Prostate gland (tissue), 2 donors: Measurements from ENCODE around the gene PXN.

Experiments used
- POLR2AphosphoS5 ChIP-seq: sonication (generic); formaldehyde crosslinking; IDR thresholded peaks from one replicate; pipeline ENCODE4 v1.6.1; 2017; ENCODE audit warnings: antibody characterized with exemption
- TF ChIP-seq, protein P1 (sequence below), 4 experiments: fragments of 200-600 bp in 2 of 4; fragments of 450-650 bp in 2 of 4; sonication (generic) in 2 of 4; IDR thresholded peaks; 1 replicate in 3 of 4; 2 replicates in 1 of 4; pipeline ENCODE4 v1.5.1; 2016 to 2019; ENCODE audit warnings: antibody characterized with exemption in 4 of 4, mild to moderate bottlenecking in 2 of 4, moderate library complexity in 2 of 4

DNA sequence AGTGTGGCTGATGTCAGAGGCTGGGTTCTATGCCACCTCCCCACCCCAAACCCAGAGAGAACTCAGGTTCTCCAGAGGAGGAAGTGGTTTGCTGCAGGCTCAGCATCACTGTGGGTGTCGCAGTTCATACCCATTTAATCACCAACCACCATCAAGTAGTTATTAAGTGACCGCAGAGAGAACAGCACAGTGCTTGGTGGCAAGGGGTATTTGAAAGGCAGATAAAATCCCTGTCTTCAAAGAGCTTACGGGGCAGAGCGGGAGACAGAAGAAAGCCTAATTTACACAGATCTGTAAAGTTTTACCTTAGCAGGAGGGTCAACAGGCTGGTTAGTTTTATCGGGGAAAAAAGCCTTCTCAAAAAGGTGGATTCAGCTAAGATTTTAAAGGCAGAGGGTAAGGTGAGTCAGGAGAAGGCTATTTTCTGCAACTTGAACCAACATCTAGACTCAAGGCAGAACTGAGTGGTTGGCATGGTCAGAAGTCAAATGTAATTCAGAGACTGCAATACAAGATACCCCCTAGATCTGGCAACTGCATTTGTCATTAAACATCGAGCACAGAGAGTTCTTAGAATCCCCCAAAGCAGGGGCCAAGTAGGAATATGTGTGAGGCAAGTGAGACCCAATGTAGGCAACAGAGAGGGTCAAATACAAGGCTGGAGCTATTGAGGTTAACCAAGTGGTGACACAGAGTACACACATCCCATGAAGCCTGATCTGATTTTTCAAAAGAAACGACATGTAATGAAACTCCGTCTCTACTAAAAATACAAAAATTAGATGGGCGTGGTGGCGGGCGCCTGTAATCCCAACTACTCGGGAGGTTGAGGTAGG, 13.2 kb downstream of the PXN start:
- no peak for TF ChIP-seq POLR2AphosphoS5
- TF ChIP-seq, protein P1, sequence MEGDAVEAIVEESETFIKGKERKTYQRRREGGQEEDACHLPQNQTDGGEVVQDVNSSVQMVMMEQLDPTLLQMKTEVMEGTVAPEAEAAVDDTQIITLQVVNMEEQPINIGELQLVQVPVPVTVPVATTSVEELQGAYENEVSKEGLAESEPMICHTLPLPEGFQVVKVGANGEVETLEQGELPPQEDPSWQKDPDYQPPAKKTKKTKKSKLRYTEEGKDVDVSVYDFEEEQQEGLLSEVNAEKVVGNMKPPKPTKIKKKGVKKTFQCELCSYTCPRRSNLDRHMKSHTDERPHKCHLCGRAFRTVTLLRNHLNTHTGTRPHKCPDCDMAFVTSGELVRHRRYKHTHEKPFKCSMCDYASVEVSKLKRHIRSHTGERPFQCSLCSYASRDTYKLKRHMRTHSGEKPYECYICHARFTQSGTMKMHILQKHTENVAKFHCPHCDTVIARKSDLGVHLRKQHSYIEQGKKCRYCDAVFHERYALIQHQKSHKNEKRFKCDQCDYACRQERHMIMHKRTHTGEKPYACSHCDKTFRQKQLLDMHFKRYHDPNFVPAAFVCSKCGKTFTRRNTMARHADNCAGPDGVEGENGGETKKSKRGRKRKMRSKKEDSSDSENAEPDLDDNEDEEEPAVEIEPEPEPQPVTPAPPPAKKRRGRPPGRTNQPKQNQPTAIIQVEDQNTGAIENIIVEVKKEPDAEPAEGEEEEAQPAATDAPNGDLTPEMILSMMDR (IDR thresholded peaks at IDR 0.05): no peak
